GM18505 (cell line): ENCODE measurements around the gene SF3B4.

Experiments used
- ATAC-seq: cut with Tn5 transposase; IDR thresholded peaks from one replicate; pipeline ENCODE4 v1.9.1; 2021; ENCODE audit not compliant: unreplicated experiment
- POLR2A ChIP-seq: IDR thresholded peaks from 4 replicates; pipeline ENCODE4 v1.6.1; 2011; ENCODE audit warnings: borderline replicate concordance; ENCODE audit not compliant: insufficient read depth, insufficient read length; ENCODE audit errors: extremely low read depth

The SF3B4 gene

DNA sequence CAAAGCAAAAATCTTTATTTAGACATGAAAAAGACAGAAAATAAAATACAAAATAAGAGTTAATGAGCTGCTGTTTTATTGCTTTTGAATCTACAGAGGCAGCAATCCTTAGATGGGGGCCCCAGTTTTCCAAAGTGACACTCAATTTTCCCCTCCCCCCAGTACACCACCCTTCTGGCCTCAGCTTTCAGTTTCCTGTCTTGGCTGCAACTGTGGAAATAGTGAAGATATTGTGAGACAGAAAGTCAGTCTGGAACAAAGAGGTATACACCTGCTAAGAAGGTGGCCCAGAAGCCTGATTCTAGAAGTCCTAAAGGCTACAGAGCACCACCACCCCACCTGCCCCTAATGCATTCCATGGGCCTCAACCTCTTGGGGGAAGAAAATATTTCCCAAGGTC is 10.2 kb upstream of the SF3B4 start:
- no peak for ATAC-seq

DNA sequence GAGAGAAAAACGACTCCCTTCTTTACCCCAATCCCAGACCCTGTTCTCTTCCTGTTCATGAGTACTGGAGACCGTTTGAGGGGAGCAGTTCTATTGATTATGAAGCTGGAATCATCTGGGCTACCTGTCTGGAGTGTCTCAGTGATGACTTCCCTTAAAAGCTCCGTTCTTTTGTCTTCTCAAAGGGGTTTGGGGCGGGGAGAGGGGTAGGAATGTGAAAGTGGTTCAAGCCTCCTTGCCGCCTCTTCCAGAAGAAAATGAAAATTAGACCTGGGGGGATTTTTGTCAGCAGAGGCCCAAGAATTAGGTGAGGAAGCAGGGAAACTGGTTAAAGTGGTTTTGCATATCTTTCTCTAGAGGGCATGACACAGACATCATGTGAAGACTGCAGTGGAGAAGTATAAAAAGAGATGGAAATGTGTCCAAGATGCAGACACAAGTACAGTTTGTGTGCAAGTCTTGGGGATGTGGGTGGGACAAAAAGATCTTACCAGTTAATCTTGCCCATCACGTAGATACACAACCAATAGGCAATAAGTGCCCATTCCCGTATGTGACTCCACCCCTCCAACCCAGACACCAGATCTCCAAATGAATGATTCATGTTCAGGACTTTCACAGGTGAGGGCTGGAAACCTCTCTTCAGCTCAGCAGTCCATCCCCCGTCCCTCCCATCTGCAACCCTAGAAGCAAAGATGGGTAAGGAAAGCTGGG is 9.5 kb upstream of the SF3B4 start:
- TF ChIP-seq POLR2A: no peak
- no peak for ATAC-seq

More for the DNA sequence above, 10.2 kb upstream of the SF3B4 start:
- no peak for TF ChIP-seq POLR2A

DNA sequence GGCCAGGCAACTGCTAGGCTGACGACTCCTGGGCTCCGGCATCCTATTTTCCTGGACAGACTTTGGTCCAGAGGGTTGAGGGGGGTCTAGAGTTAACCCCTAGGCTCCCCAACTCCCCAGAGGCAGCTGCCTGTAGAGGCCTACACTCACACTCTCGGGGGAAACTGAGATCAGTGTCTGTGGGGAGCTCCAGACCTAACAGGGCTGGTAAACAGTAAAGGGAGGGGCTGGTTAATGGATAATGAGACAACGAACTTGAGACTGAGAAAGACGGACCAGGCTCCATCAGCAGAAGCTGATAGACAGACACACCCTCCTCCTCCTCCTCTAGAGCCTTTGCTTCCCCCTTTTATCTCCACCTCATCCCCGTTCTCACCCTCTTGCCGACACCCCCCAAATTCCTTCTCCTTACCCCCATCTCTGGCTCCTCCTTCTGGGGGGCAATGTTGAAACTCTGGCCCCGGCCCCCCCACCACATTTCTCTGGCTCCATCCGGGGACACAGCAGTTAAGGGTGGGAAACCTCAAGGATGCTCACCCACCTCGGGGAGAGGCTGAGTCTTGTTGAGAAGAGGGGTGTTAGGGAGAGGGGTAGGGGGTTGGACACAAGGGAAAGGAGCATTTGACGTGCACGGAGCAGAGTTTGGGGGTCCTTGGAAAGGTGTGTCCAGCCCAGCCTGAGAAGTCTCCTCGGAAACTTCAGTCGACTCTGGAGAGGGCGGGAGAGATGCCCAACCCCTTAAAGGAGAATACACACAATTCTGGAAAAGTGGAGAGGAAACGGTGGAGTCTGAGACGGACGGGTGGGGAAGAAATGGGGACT is 8.8 kb upstream of the SF3B4 start, which contains the start of gene MTMR11:
Gene MTMR11 (minus strand): TSS at position 710 of the 822 bp plus-strand sequence. CDS start 232 bp downstream, at position 478.
- TF ChIP-seq POLR2A: no peak
- no peak for ATAC-seq

- no peak for ATAC-seq
Observed at GRCh38 chr1:149934356-149934755, 6.8 kb upstream of the SF3B4 start.

DNA sequence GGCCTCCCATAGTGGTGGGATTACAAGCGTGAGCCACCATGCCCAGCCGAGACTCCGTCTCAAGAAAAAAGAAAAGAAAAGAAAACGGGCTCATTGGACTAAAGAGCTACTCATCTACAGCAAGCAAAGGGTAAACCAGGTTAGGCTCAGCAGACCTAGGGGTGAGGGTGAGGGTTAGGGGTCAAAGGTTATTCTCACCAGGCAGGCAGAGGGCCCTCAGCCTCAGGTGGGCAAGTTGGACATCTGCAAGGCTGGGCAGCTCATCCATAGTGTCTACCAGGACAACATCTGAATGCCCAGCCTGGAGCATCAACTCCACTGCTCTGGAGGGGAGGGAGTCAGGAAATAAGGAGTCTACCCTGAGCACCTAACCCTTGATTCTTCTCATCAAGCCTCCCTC is 5.6 kb upstream of the SF3B4 start:
- no peak for ATAC-seq
- no peak for TF ChIP-seq POLR2A

More at GRCh38 chr1:149934356-149934755, 6.8 kb upstream of the SF3B4 start:
- no peak for TF ChIP-seq POLR2A

GRCh38 chr1:149932474-149932873 is 4.9 kb upstream of the SF3B4 start:
- ATAC-seq: no peak
- no peak for TF ChIP-seq POLR2A

DNA sequence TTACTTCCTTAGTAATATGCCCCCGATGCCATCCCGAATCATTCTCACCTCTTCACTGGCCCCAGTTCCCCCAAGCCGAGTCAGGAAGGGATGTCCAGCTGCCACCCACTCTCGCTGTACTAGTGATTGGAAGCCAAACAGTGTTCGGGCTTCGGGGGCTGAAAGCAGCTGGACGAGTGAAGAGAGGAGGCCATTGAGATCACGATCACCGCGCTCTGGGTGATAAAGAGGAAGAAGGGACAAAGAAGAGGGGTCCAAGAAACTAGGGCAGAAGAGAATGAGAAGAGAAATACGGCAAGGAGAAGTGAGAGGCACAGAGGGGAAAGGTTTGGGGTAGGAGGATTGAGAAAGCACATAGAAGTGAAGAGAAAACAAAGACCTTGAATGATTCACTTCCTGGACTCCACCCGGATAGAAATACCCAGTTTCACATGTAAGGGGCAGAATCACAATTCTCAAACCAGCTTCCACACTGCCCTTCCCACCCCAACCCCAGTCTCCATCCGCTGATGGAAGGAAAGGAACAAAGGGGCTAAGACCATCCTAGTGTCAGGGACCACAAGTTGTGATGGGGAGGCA is 3.7 kb upstream of the SF3B4 start:
- no peak for TF ChIP-seq POLR2A
- ATAC-seq: no peak

GRCh38 chr1:149929856-149930255 is 2.3 kb upstream of the SF3B4 start:
- no peak for TF ChIP-seq POLR2A
- ATAC-seq: no peak

DNA sequence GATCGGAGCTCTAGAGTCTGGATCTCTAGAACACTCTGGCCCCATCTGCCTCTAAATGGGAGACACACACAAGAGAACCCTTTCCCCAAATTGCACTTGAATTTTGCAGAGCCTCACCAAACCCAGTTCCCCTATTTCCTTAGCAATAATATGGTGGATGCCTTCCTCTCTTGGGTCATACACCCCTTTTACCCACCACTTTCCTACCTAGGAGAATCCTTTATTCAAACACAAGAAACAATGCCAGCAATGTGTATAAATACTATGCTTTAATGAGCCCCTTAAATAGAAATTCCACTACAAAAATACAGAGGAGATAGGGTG is 760 bp upstream of the SF3B4 start:
- TF ChIP-seq POLR2A: no peak
- no peak for ATAC-seq

DNA sequence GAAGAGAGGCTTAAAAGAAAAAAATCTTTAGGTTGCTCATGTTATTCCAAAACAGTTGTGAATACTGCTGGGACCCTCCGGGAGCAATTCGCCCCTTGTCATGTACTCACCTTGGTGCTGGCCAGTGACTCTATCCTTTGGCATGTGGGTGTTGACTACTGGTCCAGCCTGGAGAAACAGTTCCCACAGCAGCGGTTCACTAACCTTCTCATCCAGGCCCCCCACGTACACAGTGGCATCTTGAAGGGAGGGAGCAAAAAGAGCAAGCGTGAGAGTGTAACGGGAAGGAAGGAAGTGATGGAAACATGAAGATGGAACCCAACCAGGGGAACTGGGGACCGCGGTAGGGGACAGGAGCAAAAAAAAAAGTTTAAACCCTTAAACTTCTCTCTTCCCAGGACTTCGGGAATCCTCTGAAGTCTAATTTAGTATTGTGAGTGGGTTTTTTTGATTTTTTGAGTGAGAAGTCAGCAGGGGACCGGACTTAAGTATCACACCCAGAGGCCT is 494 bp downstream of the SF3B4 start:
- TF ChIP-seq POLR2A: no peak
- no peak for ATAC-seq

DNA sequence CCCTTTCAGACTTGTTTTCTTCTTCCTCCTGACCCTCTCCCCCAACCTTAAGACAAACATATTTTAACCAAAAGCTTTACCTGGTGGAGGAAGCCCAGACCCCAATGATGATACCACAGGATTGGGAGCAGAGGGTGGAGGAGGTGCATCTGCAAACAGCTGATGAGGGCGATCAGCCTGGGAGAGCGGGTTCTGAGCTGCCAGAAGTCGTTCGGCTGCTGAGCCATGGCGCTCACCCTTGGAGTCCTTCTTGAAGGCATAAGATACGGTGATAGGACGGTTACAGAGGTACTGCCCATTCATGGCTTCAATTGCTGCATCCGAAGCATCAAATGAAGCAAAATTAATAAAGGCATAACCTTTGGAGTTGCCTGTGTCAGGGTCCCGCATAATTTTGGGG is 1.3 kb downstream of the SF3B4 start:
- ATAC-seq: no peak
- no peak for TF ChIP-seq POLR2A

DNA sequence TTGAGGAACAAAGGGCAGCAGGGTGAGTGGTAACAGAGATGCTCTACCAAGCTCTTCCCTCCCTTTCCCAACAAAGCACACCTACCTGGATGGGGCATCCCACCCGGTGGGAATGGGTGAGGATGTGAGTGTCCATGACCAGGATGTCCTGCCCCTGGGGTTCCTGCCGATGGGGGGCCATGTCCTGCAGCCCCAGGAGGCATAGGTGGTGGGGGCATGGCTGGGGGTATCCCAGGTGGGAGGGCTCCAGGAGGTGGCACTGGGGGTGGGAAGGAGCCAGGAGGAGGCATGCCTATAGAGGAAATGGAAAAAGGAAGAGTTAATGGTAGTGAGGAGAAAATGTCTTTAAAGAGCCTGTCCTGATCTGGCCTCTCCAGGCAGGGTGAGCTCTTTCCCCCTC is 1.9 kb downstream of the SF3B4 start:
- TF ChIP-seq POLR2A: no peak
- ATAC-seq: no peak

DNA sequence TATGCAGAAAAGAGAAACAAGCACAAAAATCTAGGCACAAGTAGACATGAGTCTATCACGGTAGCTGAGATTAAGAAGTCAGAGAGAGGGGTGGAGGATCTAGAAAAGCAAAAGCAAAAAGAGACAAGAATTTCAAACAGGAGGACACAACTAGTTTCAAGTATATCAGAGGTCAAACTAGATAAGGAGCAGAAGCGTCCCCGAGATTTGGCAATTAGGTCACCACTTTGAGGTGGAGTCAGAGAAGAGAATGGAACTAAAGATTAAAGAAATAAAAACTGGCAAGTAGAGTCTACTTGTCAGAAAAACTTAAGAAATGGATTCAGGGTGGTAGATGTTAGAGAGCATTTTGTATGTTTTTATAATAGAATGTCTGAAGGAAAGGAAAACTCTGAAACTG is 2.3 kb downstream of the SF3B4 start:
- ATAC-seq: no peak
- no peak for TF ChIP-seq POLR2A

DNA sequence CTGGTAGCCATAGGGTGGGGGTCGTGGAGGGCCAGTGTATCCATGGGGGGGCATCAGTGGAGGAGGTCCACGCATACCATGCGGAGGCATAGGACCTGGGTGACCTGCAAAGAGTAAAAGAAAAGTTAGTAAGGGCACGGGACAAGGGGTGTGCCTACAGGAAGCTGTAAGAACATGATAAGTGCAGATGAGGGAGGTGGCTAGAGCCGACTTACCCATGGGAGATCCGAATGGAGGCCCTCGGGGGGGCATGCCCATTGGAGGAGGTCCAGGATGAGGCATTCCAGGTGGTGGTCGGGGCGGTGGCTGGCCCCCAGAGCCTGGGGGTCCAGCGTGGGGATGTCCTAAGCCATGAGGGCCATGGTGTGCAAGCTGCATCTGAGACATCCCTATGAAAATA is 4.0 kb downstream of the SF3B4 start:
- no peak for TF ChIP-seq POLR2A

GRCh38 chr1:149917571-149918144 is 9.9 kb downstream of the SF3B4 start, which contains the start of gene SV2A:
Gene SV2A (minus strand): TSS chr1:149917844. CDS start chr1:149913840, 4,004 bp downstream.
- ATAC-seq: no peak
- no peak for TF ChIP-seq POLR2A

More for the DNA sequence above, 4.0 kb downstream of the SF3B4 start:
- ATAC-seq: no peak
